GM19328 (cell line): Measurements from ENCODE around the gene GNAT1.

Experiments
- ATAC-seq: cut with Tn5 transposase; IDR thresholded peaks from one replicate; pipeline ENCODE4 v1.9.1; 2021; ENCODE audit warnings: mild to moderate bottlenecking, moderate library complexity; ENCODE audit not compliant: unreplicated experiment

Gene GNAT1

GRCh38 chr3:50162034-50162883, 29.2 kb upstream of the GNAT1 start:
- no peak for ATAC-seq

- ATAC-seq = no peak
These were observed 27.6 kb upstream of the GNAT1 start for GRCh38 chr3:50163572-50164455.

GRCh38 chr3:50164481-50164880, 26.9 kb upstream of the GNAT1 start:
- no peak for ATAC-seq

GRCh38 chr3:50164984-50165909, 26.2 kb upstream of the GNAT1 start:
- ATAC-seq = no peak

GRCh38 chr3:50165910-50166538, 25.4 kb upstream of the GNAT1 start:
- ATAC-seq = no peak

- ATAC-seq = no peak
These were observed 24.8 kb upstream of the GNAT1 start for GRCh38 chr3:50166620-50167019.

GRCh38 chr3:50167069-50167840, 24.2 kb upstream of the GNAT1 start:
- no peak for ATAC-seq

GRCh38 chr3:50167841-50168209, 23.6 kb upstream of the GNAT1 start:
- ATAC-seq = no peak

GRCh38 chr3:50168388-50168787, 23.0 kb upstream of the GNAT1 start:
- ATAC-seq = no peak

- no peak for ATAC-seq
These were observed 22.6 kb upstream of the GNAT1 start for GRCh38 chr3:50168791-50169190.

- ATAC-seq = no peak
These were observed 22.1 kb upstream of the GNAT1 start for GRCh38 chr3:50169232-50169832.

GRCh38 chr3:50169858-50170257, 21.6 kb upstream of the GNAT1 start:
- no peak for ATAC-seq

GRCh38 chr3:50170689-50171088, 20.7 kb upstream of the GNAT1 start:
- no peak for ATAC-seq

GRCh38 chr3:50171540-50172301, 19.7 kb upstream of the GNAT1 start:
- ATAC-seq = no peak

- ATAC-seq = no peak
These were observed 18.7 kb upstream of the GNAT1 start for GRCh38 chr3:50172626-50173220.

- ATAC-seq = no peak
These were observed 17.5 kb upstream of the GNAT1 start for GRCh38 chr3:50173685-50174516.

- ATAC-seq = no peak
These were observed 16.9 kb upstream of the GNAT1 start for GRCh38 chr3:50174517-50174895.
